ENCODE measurements around the gene NR2F2.

Gene NR2F2

DNA sequence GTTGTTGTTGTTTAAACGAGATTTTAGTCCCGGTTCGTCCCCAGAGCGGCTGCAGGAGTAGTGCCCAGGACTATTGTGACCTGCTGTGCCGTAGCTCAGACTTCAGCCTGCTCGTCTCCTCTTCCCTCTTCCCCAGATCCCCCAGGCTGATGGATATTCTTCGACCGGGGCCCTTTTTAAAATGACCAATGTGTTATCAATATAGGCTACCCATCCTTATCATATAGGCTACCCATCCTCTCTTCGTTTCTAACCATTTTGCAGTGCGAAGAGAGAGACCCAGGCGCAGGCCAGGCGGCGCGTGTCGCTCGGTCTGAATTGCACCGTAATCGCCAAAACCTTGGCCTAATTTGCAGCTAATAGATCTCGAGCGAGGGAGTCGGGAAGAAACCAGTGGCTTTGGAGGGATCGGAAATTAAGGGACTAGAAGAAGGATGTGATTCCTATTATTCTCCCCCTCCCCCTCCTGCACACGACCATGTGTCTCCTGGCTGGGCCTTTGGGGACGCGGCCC, 23.0 kb downstream of the NR2F2 start:
- DNase-seq (no peak), ATAC-seq (ENCODE audit: insufficient read depth, low read depth) (no peak)
- TF ChIP-seq CTCF (IDR thresholded peaks at IDR 0.05; ENCODE audit: borderline replicate concordance, extremely low read depth, low read length, poor library complexity, severe bottlenecking): no peak
- no peak for TF ChIP-seq EZH2 (IDR thresholded peaks at IDR 0.05; ENCODE audit: borderline replicate concordance, low read depth, low read length, severe bottlenecking)
- no peak overlapping the region for H3K27ac ChIP-seq (ENCODE audit: low read length)
- no peak overlapping the region for H3K4me2 ChIP-seq (ENCODE audit: insufficient read depth, low read length)
- no peaks in the 10 kb centered on the region for H3K9me3 ChIP-seq (ENCODE audit: insufficient read depth, low read length, severe bottlenecking)
- H2AFZ ChIP-seq (ENCODE audit: low read depth, low read length): no peak overlapping the region
- no peaks in the 10 kb centered on the region for H3K79me2 ChIP-seq (ENCODE audit: insufficient read depth, low read length)
- no peak overlapping the region for H3K9ac ChIP-seq (ENCODE audit: low read depth, low read length)
- peaks cover 18% of the 10 kb centered on the region for H3K27me3 ChIP-seq (ENCODE audit: insufficient read depth, low read length, poor library complexity)
- H3K36me3 ChIP-seq (ENCODE audit: insufficient read depth, low read length): no peaks in the 10 kb centered on the region
- H4K20me1 ChIP-seq (ENCODE audit: insufficient read depth, low read length): no peaks in the 10 kb centered on the region
- no peak overlapping the region for H3K4me3 ChIP-seq (ENCODE audit: low read depth in 1 of 2, low read length in 2 of 2)
- H3K4me1 ChIP-seq (ENCODE audit: insufficient read depth, low read length): no peaks in the 10 kb centered on the region

GRCh38 chr15:96353930-96354730, 23.6 kb downstream of the NR2F2 start:
- Histone ChIP-seq H3K4me3 (ENCODE audit: low read depth in 1 of 2, low read length in 2 of 2) (no peak overlapping the region), H2AFZ (ENCODE audit: low read depth, low read length) (no peak overlapping the region), H3K79me2 (ENCODE audit: insufficient read depth, low read length) (no peaks in the 10 kb centered on the region), H3K36me3 (ENCODE audit: insufficient read depth, low read length) (no peaks in the 10 kb centered on the region), H3K4me1 (ENCODE audit: insufficient read depth, low read length) (no peaks in the 10 kb centered on the region), H3K27ac (ENCODE audit: low read length) (no peak overlapping the region), H4K20me1 (ENCODE audit: insufficient read depth, low read length) (no peaks in the 10 kb centered on the region), H3K27me3 (ENCODE audit: insufficient read depth, low read length, poor library complexity) (peaks cover 13% of the 10 kb centered on the region), H3K9ac (ENCODE audit: low read depth, low read length) (no peak overlapping the region), H3K9me3 (ENCODE audit: insufficient read depth, low read length, severe bottlenecking) (no peaks in the 10 kb centered on the region), H3K4me2 (ENCODE audit: insufficient read depth, low read length) (no peak overlapping the region)
- DNase-seq (no peak), ATAC-seq (ENCODE audit: insufficient read depth, low read depth) (no peak)
- TF ChIP-seq CTCF (IDR thresholded peaks at IDR 0.05; ENCODE audit: borderline replicate concordance, extremely low read depth, low read length, poor library complexity, severe bottlenecking) (no peak), EZH2 (IDR thresholded peaks at IDR 0.05; ENCODE audit: borderline replicate concordance, low read depth, low read length, severe bottlenecking) (no peak)

GRCh38 chr15:96354731-96355567, 24.4 kb downstream of the NR2F2 start:
- Histone ChIP-seq H3K27ac (ENCODE audit: low read length) (no peak overlapping the region), H3K79me2 (ENCODE audit: insufficient read depth, low read length) (no peaks in the 10 kb centered on the region), H3K4me3 (ENCODE audit: low read depth in 1 of 2, low read length in 2 of 2) (no peak overlapping the region), H2AFZ (ENCODE audit: low read depth, low read length) (no peak overlapping the region), H3K4me2 (ENCODE audit: insufficient read depth, low read length) (no peak overlapping the region), H3K27me3 (ENCODE audit: insufficient read depth, low read length, poor library complexity) (peaks cover 9% of the 10 kb centered on the region), H3K9me3 (ENCODE audit: insufficient read depth, low read length, severe bottlenecking) (no peaks in the 10 kb centered on the region), H3K9ac (ENCODE audit: low read depth, low read length) (no peak overlapping the region), H4K20me1 (ENCODE audit: insufficient read depth, low read length) (no peaks in the 10 kb centered on the region), H3K4me1 (ENCODE audit: insufficient read depth, low read length) (no peaks in the 10 kb centered on the region), H3K36me3 (ENCODE audit: insufficient read depth, low read length) (no peaks in the 10 kb centered on the region)
- no peak for DNase-seq
- ATAC-seq (ENCODE audit: insufficient read depth, low read depth): no peak
- TF ChIP-seq EZH2 (IDR thresholded peaks at IDR 0.05; ENCODE audit: borderline replicate concordance, low read depth, low read length, severe bottlenecking) (no peak), CTCF (IDR thresholded peaks at IDR 0.05; ENCODE audit: borderline replicate concordance, extremely low read depth, low read length, poor library complexity, severe bottlenecking) (no peak)

Data from DND-41 (cell line).